SK-N-SH (cell line): Measurements from ENCODE around the gene TYK2. TPM values are rescaled to one million over a fixed set of nuclear protein-coding genes. Genes with fewer than 3 reads are reported as not detected.
A peak's percentile ranks its signal among the peaks of the same experiment; 100 is the strongest.

Source experiments
- CTCF ChIA-PET: fragments of 300-600, 350-600 bp; formaldehyde crosslinking; extraction: SDS; loops from one replicate; lab custom pipeline; 2021; lab: Yijun Ruan, JAX
- POLR2A ChIA-PET: fragments of 350-600 bp; sonication (Branson Sonifier 250); formaldehyde crosslinking; extraction: SDS; loops from one replicate; lab custom pipeline; 2020; ENCODE audit warnings: antibody characterized with exemption, inconsistent platforms; lab: Yijun Ruan, JAX
- DNase-seq: peaks from one replicate; pipeline ENCODE4 v3.0.0; 2012
- H2AFZ ChIP-seq: fragments of 200-600 bp; sonication (generic); 2 replicates; pipeline ENCODE4 v1.8.1; 2016; ENCODE audit warnings: antibody characterized with exemption, mild to moderate bottlenecking, low read depth
- H3F3A ChIP-seq: fragments of 200-600 bp; sonication (generic); replicated peaks from 2 replicates; pipeline ENCODE3; 2016; ENCODE audit warnings: antibody characterized with exemption, mild to moderate bottlenecking; ENCODE audit not compliant: insufficient read depth
- H3K27ac ChIP-seq, 2 experiments: fragments of 200-500 bp in 1 of 2; fragments of 200-600 bp in 1 of 2; sonication (Bioruptor generic) in 1 of 2; sonication (generic), shearing (Covaris generic) in 1 of 2; 2 replicates each; pipeline versions ENCODE4 v1.5.1 to v1.6.1; 2014 to 2016; ENCODE audit warnings: low read depth in 2 of 2, inconsistent platforms in 1 of 2, low read length in 1 of 2, mild to moderate bottlenecking in 1 of 2, mixed read lengths in 1 of 2
- H3K27me3 ChIP-seq: fragments of 200-600 bp; sonication (generic), shearing (Covaris generic); 2 replicates; pipeline ENCODE4 v1.6.1; 2016; ENCODE audit warnings: mixed run types; ENCODE audit not compliant: insufficient read depth
- H3K36me3 ChIP-seq, 2 experiments: fragments of 200-500 bp in 1 of 2; fragments of 200-600 bp in 1 of 2; sonication (Bioruptor generic) in 1 of 2; sonication (generic) in 1 of 2; replicated peaks in 1 of 2; 2 replicates each; pipeline versions ENCODE3 to v1.5.1; 2014 to 2016; ENCODE audit warnings: low read length in 1 of 2, mild to moderate bottlenecking in 1 of 2; ENCODE audit not compliant: insufficient read depth in 2 of 2, control insufficient read depth in 1 of 2
- H3K4me1 ChIP-seq, 2 experiments: fragments of 200-500 bp in 1 of 2; fragments of 200-600 bp in 1 of 2; sonication (Bioruptor generic) in 1 of 2; sonication (generic), shearing (Covaris generic) in 1 of 2; 2 replicates each; pipeline versions ENCODE4 v1.5.1 to v1.6.1; 2014 to 2016; ENCODE audit warnings: low read depth in 1 of 2, low read length in 1 of 2, mixed run types in 1 of 2; ENCODE audit not compliant: insufficient read depth in 2 of 2, control insufficient read depth in 1 of 2
- H3K4me2 ChIP-seq: fragments of 200-600 bp; sonication (generic), shearing (Covaris generic); 2 replicates; pipeline ENCODE4 v1.6.1; 2017; ENCODE audit warnings: mixed run types
- H3K4me3 ChIP-seq, 2 experiments: fragments of 200-500 bp in 1 of 2; fragments of 200-600 bp in 1 of 2; sonication (Bioruptor generic) in 1 of 2; sonication (generic), shearing (Covaris generic) in 1 of 2; 2 replicates each; pipeline versions ENCODE4 v1.5.1 to v1.8.1; 2014 to 2016; ENCODE audit warnings: low read depth in 2 of 2, inconsistent platforms in 1 of 2, low read length in 1 of 2, mild to moderate bottlenecking in 1 of 2, mixed read lengths in 1 of 2, moderate library complexity in 1 of 2
- H3K79me2 ChIP-seq: fragments of 200-600 bp; sonication (generic); 2 replicates; pipeline ENCODE4 v1.8.1; 2017; ENCODE audit warnings: mild to moderate bottlenecking; ENCODE audit not compliant: insufficient read depth
- H3K9ac ChIP-seq: fragments of 200-600 bp; sonication (generic); 2 replicates; pipeline ENCODE4 v1.6.1; 2017; ENCODE audit warnings: mixed run types
- H3K9me2 ChIP-seq: fragments of 200-600 bp; sonication (generic); 2 replicates; pipeline ENCODE4 v1.6.1; 2017; ENCODE audit warnings: mixed run types
- H3K9me3 ChIP-seq: fragments of 200-600 bp; sonication (generic); 2 replicates; pipeline ENCODE4 v1.6.1; 2017; ENCODE audit warnings: mixed run types, mild to moderate bottlenecking, moderate library complexity
- H4K20me1 ChIP-seq: fragments of 200-600 bp; sonication (generic); 2 replicates; pipeline ENCODE4 v1.6.1; 2017; ENCODE audit warnings: mild to moderate bottlenecking, mixed run types; ENCODE audit not compliant: insufficient read depth
- CTCF ChIP-seq: fragments of 200-600 bp; sonication (generic); IDR thresholded peaks from 2 replicates; pipeline ENCODE4 v1.6.1; 2017; ENCODE audit warnings: antibody characterized with exemption, mild to moderate bottlenecking, moderate library complexity
- EP300 ChIP-seq, 2 experiments: IDR thresholded peaks; 2 replicates each; pipeline versions ENCODE4 v1.4.0 to v1.6.1; 2012; ENCODE audit warnings: borderline replicate concordance in 1 of 2, low read depth in 1 of 2, low read length in 1 of 2
- EZH2phosphoT487 ChIP-seq: fragments of 200-600 bp; sonication (generic); IDR thresholded peaks from 2 replicates; pipeline ENCODE4 v1.6.1; 2017; ENCODE audit warnings: low read depth, mixed run types, mild to moderate bottlenecking, antibody characterized with exemption, moderate library complexity, borderline replicate concordance
- JUND ChIP-seq: IDR thresholded peaks from 2 replicates; pipeline ENCODE4 v1.4.0; 2012
- NRF1 ChIP-seq: IDR thresholded peaks from 2 replicates; pipeline ENCODE4 v1.6.1; 2012; ENCODE audit warnings: low read depth, mild to moderate bottlenecking, low read length
- PBX3 ChIP-seq: IDR thresholded peaks from 2 replicates; pipeline ENCODE4; 2012
- RAD21 ChIP-seq: IDR thresholded peaks from 2 replicates; pipeline ENCODE4 v1.6.1; 2012; ENCODE audit warnings: mild to moderate bottlenecking, low read length
- RXRA ChIP-seq: IDR thresholded peaks from 2 replicates; pipeline ENCODE4 v1.4.0; 2012; ENCODE audit warnings: low read depth, mild to moderate bottlenecking, borderline replicate concordance
- TEAD4 ChIP-seq: IDR thresholded peaks from 2 replicates; pipeline ENCODE4 v1.4.0; 2012; ENCODE audit warnings: mild to moderate bottlenecking, borderline replicate concordance; ENCODE audit not compliant: insufficient read depth
- ZBTB33 ChIP-seq: IDR thresholded peaks from 2 replicates; pipeline ENCODE4 v1.4.0; 2012; ENCODE audit warnings: low read depth, borderline replicate concordance
- WGBS: methylation state at CpG from one replicate; pipeline ENCODE4 v1.1.6; 2017; ENCODE audit warnings: low lambda C conversion rate; 5-methylcytosine and 5-hydroxymethylcytosine counted together
- polyA plus RNA-seq, 3 experiments: library from polyadenylated mRNA; depleted of rRNA; stranded (reverse); fragments of >200 nt; gene quantifications; 2 replicates each; pipeline ENCODE4 v1.2.3, GENCODE V29; 2012

The TYK2 gene
- polyA plus RNA-seq, 1 of the 3 experiments (the other 2 are of a cell fraction): 44.6 TPM

GRCh38 chr19:10332965-10333757, 47.2 kb downstream of the TYK2 start, which contains the start of gene RAVER1 (continued):
- TF ChIP-seq RAD21: no peak
- TF ChIP-seq EP300 (IDR thresholded peaks at IDR 0.05; ENCODE audit: borderline replicate concordance in 1 of 2, low read depth in 1 of 2, low read length in 1 of 2): no peak

- 25% methylated on average over 17 of the region's 18 CpGs for WGBS
- POLR2A ChIA-PET: no interaction called here
- Histone ChIP-seq H3K9me2 (no peaks in the 10 kb centered on the region), H3K36me3 (peaks cover 24 to 26% of the 10 kb centered on the region in 2 experiments), H3F3A (no peaks in the 10 kb centered on the region), H3K27ac (peak overlapping the region; percentile 93 to 97), H3K79me2 (peaks cover 57% of the 10 kb centered on the region), H4K20me1 (peaks cover 30% of the 10 kb centered on the region), H3K9me3 (no peaks in the 10 kb centered on the region), H3K9ac (peak overlapping the region; percentile 97), H3K27me3 (no peaks in the 10 kb centered on the region), H3K4me3 (peak overlapping the region; percentile 81 to 95), H3K4me2 (peak overlapping the region; percentile 97), H2AFZ (no peak overlapping the region), H3K4me1 (peaks cover 0 to 22% of the 10 kb centered on the region in 2 experiments; a peak in 1 of 4 replicates)
- DNase-seq: no peak
- TF ChIP-seq RAD21 (peak; percentile 13; the same call in 1 of the 2 replicates), TEAD4 (no peak), CTCF (peak; percentile 23; the same call in 1 of the 2 replicates), JUND (no peak), PBX3 (no peak)
- CTCF ChIA-PET: interaction anchor here (0.9 to 3.3 kb wide), 7 partner anchors 16 to 84 kb away, joined by 3 to 18 read pairs (median 4); partner anchors contain the start of genes FDX2 and ICAM1
Observed at GRCh38 chr19:10332158-10332964, 48.0 kb downstream of the TYK2 start.

GRCh38 chr19:10329555-10329954, 50.8 kb downstream of the TYK2 start:
- no peaks in the 10 kb centered on the region for H3F3A ChIP-seq
- no peaks in the 10 kb centered on the region for H3K27me3 ChIP-seq
- peaks cover 36 to 37% of the 10 kb centered on the region in 2 experiments for H3K36me3 ChIP-seq
- 96% methylated on average over 5 of the region's 13 CpGs for WGBS
- no peak overlapping the region for H3K4me2 ChIP-seq
- no peaks in the 10 kb centered on the region for H3K9me3 ChIP-seq
- DNase-seq: no peak
- H3K4me3 ChIP-seq: no peak overlapping the region
- H3K79me2 ChIP-seq: peaks cover 71% of the 10 kb centered on the region
- H4K20me1 ChIP-seq: peaks cover 32% of the 10 kb centered on the region
- no peak overlapping the region for H3K9ac ChIP-seq
- no peak overlapping the region for H3K27ac ChIP-seq
- POLR2A ChIA-PET: no interaction called here
- no peaks in the 10 kb centered on the region for H3K9me2 ChIP-seq
- CTCF ChIA-PET: interaction anchor here (0.9 to 2.1 kb wide), 2 partner anchors 60 to 61 kb away, joined by 6 to 11 read pairs; no protein-coding TSS in a partner anchor
- H3K4me1 ChIP-seq: peaks cover 0 to 17% of the 10 kb centered on the region in 2 experiments; a peak in 1 of 4 replicates
- TF ChIP-seq ZBTB33 (no peak), NRF1 (no peak), RXRA (no peak), EZH2phosphoT487 (no peak)
- H2AFZ ChIP-seq: no peak overlapping the region
